ENCODE results near the gene AHI1. TPM values are rescaled to one million over a fixed set of nuclear protein-coding genes. Genes with fewer than 3 reads are reported as not detected.
"Not testable (repeated sequence)": the region's sequence is repeated elsewhere in the genome, so short reads cannot be mapped to it uniquely, and the experiment has no call there.

Gene AHI1
- total RNA-seq, 1 donor from 2014 or later: 9.3 TPM

GRCh38 chr6:135380793-135381192 lies 116.7 kb downstream of the AHI1 start:
- DNase-seq: no peak
- TF ChIP-seq CTCF (IDR thresholded peaks at IDR 0.05; ENCODE audit: borderline replicate concordance): no peak
- H3K4me3 ChIP-seq: no peak overlapping the region
- H3K9me3 ChIP-seq (replicated peaks): no peaks in the 10 kb centered on the region
- no peaks in the 10 kb centered on the region for H3K36me3 ChIP-seq
- intact Hi-C loops (cut with micrococcal nuclease): no loop called here
- H3K27ac ChIP-seq (replicated peaks): no peak overlapping the region
- no peaks in the 10 kb centered on the region for H3K27me3 ChIP-seq (ENCODE audit: low read depth)
- H3K4me1 ChIP-seq: no peaks in the 10 kb centered on the region

GRCh38 chr6:135379647-135380046 lies 117.9 kb downstream of the AHI1 start:
- DNase-seq: no peak
- intact Hi-C loops (cut with micrococcal nuclease): no loop called here
- Histone ChIP-seq H3K9me3 (replicated peaks) (no peaks in the 10 kb centered on the region), H3K27me3 (ENCODE audit: low read depth) (no peaks in the 10 kb centered on the region), H3K36me3 (no peaks in the 10 kb centered on the region), H3K4me3 (no peak overlapping the region), H3K4me1 (no peaks in the 10 kb centered on the region), H3K27ac (replicated peaks) (no peak overlapping the region)
- TF ChIP-seq CTCF (IDR thresholded peaks at IDR 0.05; ENCODE audit: borderline replicate concordance): no peak

- Histone ChIP-seq H3K9me3 (replicated peaks) (no peaks in the 10 kb centered on the region), H3K27me3 (ENCODE audit: low read depth) (no peaks in the 10 kb centered on the region), H3K36me3 (peaks cover 5% of the 10 kb centered on the region), H3K4me3 (no peak overlapping the region), H3K4me1 (no peaks in the 10 kb centered on the region), H3K27ac (replicated peaks) (no peak overlapping the region)
- no peak for DNase-seq
- intact Hi-C loops (cut with micrococcal nuclease): no loop called here
- TF ChIP-seq CTCF (IDR thresholded peaks at IDR 0.05; ENCODE audit: borderline replicate concordance): no peak
Observed at GRCh38 chr6:135372758-135373157, 124.8 kb downstream of the AHI1 start.

DNA sequence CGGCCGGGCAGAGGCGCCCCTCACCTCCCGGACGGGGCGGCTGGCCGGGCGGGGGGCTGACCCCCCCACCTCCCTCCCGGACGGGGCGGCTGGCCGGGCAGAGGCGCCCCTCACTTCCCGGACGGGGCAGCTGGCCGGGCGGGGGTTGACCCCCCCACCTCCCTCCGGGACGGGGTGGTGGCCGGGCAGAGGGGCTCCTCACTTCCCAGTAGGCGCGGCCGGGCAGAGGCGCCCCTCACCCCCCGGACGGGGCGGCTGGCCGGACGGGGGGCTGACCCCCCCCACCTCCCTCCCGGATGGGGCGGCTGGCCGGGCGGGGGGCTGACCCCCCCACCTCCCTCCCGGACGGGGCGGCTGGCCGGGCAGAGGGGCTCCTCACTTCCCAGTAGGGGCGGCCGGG lies 133.9 kb downstream of the AHI1 start:
- H3K4me3 ChIP-seq; intact Hi-C loops (cut with micrococcal nuclease); H3K27me3 ChIP-seq (ENCODE audit: low read depth); H3K27ac ChIP-seq (replicated peaks); DNase-seq; H3K36me3 ChIP-seq; H3K4me1 ChIP-seq: not testable (repeated sequence)
- H3K9me3 ChIP-seq (replicated peaks): peaks cover 34% of the 10 kb centered on the region

- intact Hi-C loops (cut with micrococcal nuclease): no loop called here
- no peak for TF ChIP-seq CTCF (IDR thresholded peaks at IDR 0.05; ENCODE audit: borderline replicate concordance)
Observed at GRCh38 chr6:135362124-135362523, 135.4 kb downstream of the AHI1 start.

GRCh38 chr6:135360222-135360621 lies 137.3 kb downstream of the AHI1 start:
- Histone ChIP-seq H3K27ac (replicated peaks) (no peak overlapping the region), H3K36me3 (peaks cover 7% of the 10 kb centered on the region), H3K4me1 (no peaks in the 10 kb centered on the region), H3K4me3 (no peak overlapping the region), H3K27me3 (ENCODE audit: low read depth) (no peaks in the 10 kb centered on the region), H3K9me3 (replicated peaks) (peaks cover 19% of the 10 kb centered on the region)
- DNase-seq: no peak
- TF ChIP-seq CTCF (IDR thresholded peaks at IDR 0.05; ENCODE audit: borderline replicate concordance): no peak
- intact Hi-C loops (cut with micrococcal nuclease): no loop called here

More at GRCh38 chr6:135362124-135362523, 135.4 kb downstream of the AHI1 start:
- no peaks in the 10 kb centered on the region for H3K27me3 ChIP-seq (ENCODE audit: low read depth)
- H3K9me3 ChIP-seq (replicated peaks): peaks cover 34% of the 10 kb centered on the region
- no peak overlapping the region for H3K4me3 ChIP-seq
- H3K27ac ChIP-seq (replicated peaks): no peak overlapping the region
- peaks cover 2% of the 10 kb centered on the region for H3K36me3 ChIP-seq
- DNase-seq: no peak
- H3K4me1 ChIP-seq: no peaks in the 10 kb centered on the region

Measured in left ventricle myocardium inferior (tissue), 1 donor.